ENCODE results near the gene AKAP6.

DNA sequence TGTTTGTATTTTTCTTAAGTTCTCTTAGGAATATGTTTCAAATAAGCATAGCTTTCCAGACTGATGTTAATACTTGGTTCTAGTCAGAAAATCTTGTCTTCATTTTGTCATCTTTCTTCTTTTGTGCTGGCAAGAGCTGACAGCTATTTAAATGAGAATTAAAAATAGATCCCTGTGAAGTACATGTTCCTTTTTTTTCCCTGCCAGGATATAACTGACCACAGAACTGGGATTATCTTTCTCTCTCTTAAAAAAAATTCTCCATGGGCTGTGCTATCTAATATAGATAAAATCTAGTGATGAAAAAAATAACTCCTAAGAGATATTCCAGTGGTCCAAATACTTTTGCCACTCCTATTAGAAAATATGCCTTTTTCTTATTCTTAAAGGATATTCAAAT is 163.4 kb downstream of the AKAP6 start:
- TF ChIP-seq, protein P1, sequence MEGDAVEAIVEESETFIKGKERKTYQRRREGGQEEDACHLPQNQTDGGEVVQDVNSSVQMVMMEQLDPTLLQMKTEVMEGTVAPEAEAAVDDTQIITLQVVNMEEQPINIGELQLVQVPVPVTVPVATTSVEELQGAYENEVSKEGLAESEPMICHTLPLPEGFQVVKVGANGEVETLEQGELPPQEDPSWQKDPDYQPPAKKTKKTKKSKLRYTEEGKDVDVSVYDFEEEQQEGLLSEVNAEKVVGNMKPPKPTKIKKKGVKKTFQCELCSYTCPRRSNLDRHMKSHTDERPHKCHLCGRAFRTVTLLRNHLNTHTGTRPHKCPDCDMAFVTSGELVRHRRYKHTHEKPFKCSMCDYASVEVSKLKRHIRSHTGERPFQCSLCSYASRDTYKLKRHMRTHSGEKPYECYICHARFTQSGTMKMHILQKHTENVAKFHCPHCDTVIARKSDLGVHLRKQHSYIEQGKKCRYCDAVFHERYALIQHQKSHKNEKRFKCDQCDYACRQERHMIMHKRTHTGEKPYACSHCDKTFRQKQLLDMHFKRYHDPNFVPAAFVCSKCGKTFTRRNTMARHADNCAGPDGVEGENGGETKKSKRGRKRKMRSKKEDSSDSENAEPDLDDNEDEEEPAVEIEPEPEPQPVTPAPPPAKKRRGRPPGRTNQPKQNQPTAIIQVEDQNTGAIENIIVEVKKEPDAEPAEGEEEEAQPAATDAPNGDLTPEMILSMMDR (IDR thresholded peaks at IDR 0.05): no peak
- TF ChIP-seq POLR2A (IDR thresholded peaks at IDR 0.05) (no peak), EP300 (IDR thresholded peaks at IDR 0.05) (no peak)
